Spinal cord (tissue), 10 donors: ENCODE results near the gene CCDC102B. TPM values are rescaled to one million over a fixed set of nuclear protein-coding genes. Genes with fewer than 3 reads are reported as not detected.
A peak's percentile ranks its signal among the peaks of the same experiment; 100 is the strongest.

ENCODE experiments used
- DNase-seq, 6 donors: peaks; one replicate each; pipeline versions ENCODE4 v3.0.0 to v3.0.0-alpha.2; 2013 to 2015; ENCODE audit warnings: low spot score in 6 of 6, low read depth in 4 of 6
- H3K27ac ChIP-seq: one replicate; pipeline ENCODE4 v1.5.1; 2013; ENCODE audit warnings: low read depth, low read length, control low read depth
- H3K27me3 ChIP-seq: one replicate; pipeline ENCODE4 v1.6.1; 2013; ENCODE audit warnings: low read length; ENCODE audit not compliant: control insufficient read depth, insufficient read depth
- H3K36me3 ChIP-seq: one replicate; pipeline ENCODE4 v1.6.1; 2013; ENCODE audit warnings: low read length; ENCODE audit not compliant: control insufficient read depth, insufficient read depth
- H3K4me1 ChIP-seq: one replicate; pipeline ENCODE4 v1.6.1; 2013; ENCODE audit warnings: low read length; ENCODE audit not compliant: control insufficient read depth, insufficient read depth
- H3K4me3 ChIP-seq: one replicate; pipeline ENCODE4 v1.5.1; 2013; ENCODE audit warnings: low read depth, low read length, control low read depth
- H3K9me3 ChIP-seq: one replicate; pipeline ENCODE4 v1.6.1; 2013; ENCODE audit warnings: low read length; ENCODE audit not compliant: control insufficient read depth, insufficient read depth
- WGBS: methylation state at CpG from one replicate; pipeline ENCODE4 v1.1.5; 2013; ENCODE audit warnings: missing lambda C conversion rate; ENCODE audit not compliant: insufficient coverage; 5-methylcytosine and 5-hydroxymethylcytosine counted together
- polyA plus RNA-seq, 2 donors: library from polyadenylated mRNA; unstranded; fragments of 120-200 nt; gene quantifications; one replicate each; pipeline ENCODE4 v1.2.1, GENCODE V29; 2013; ENCODE audit not compliant: insufficient read length in 2 of 2
- total RNA-seq, 2 donors: library from RNA; depleted of rRNA in 1 of 2; stranded (reverse); fragments of 120-200 nt in 1 of 2; fragments of >200 nt in 1 of 2; gene quantifications; one replicate each; pipeline versions ENCODE4 v1.2.3 to v1.2.4, GENCODE V29; 2013 to 2014
- donor health status: healthy.

CCDC102B gene
- total and polyA plus RNA-seq, 4 donors = 6.2 to 21.2 (median 15.3) TPM

- no peak for DNase-seq
- Histone ChIP-seq H3K4me3 (no peak overlapping the region), H3K36me3 (no peaks in the 10 kb centered on the region), H3K9me3 (no peaks in the 10 kb centered on the region), H3K4me1 (no peaks in the 10 kb centered on the region), H3K27ac (no peak overlapping the region), H3K27me3 (no peaks in the 10 kb centered on the region)
- 59% methylated on average over 2 of the region's 5 CpGs for WGBS
These were observed 210.7 kb downstream of the CCDC102B start for GRCh38 chr18:69008538-69008937.

- no peaks in the 10 kb centered on the region for H3K4me1 ChIP-seq
- H3K36me3 ChIP-seq = no peaks in the 10 kb centered on the region
- H3K27me3 ChIP-seq = no peaks in the 10 kb centered on the region
- 100% methylated on average over 2 of the region's 8 CpGs for WGBS
- DNase-seq = peak in 2 of 6 donors; percentile 15 to 75
- no peaks in the 10 kb centered on the region for H3K9me3 ChIP-seq
- no peak overlapping the region for H3K4me3 ChIP-seq
- no peak overlapping the region for H3K27ac ChIP-seq
These were observed 223.4 kb downstream of the CCDC102B start for GRCh38 chr18:69021211-69021805.

GRCh38 chr18:69022426-69022825 is 224.5 kb downstream of the CCDC102B start:
- Histone ChIP-seq H3K27me3 (no peaks in the 10 kb centered on the region), H3K36me3 (no peaks in the 10 kb centered on the region), H3K27ac (no peak overlapping the region), H3K4me1 (no peaks in the 10 kb centered on the region), H3K4me3 (no peak overlapping the region), H3K9me3 (no peaks in the 10 kb centered on the region)
- DNase-seq = peak in 1 of 6 donors; percentile 76
- no CpG with 5 or more reads among the region's 1 CpG for WGBS

GRCh38 chr18:69031571-69031970 is 233.7 kb downstream of the CCDC102B start:
- peak in 1 of 6 donors; percentile 22 for DNase-seq
- Histone ChIP-seq H3K36me3 (no peaks in the 10 kb centered on the region), H3K4me3 (no peak overlapping the region), H3K27ac (no peak overlapping the region), H3K4me1 (no peaks in the 10 kb centered on the region), H3K9me3 (no peaks in the 10 kb centered on the region), H3K27me3 (no peaks in the 10 kb centered on the region)
- no CpG with 5 or more reads among the region's 1 CpG for WGBS

GRCh38 chr18:69032009-69032408 is 234.1 kb downstream of the CCDC102B start:
- Histone ChIP-seq H3K9me3 (no peaks in the 10 kb centered on the region), H3K4me3 (no peak overlapping the region), H3K27ac (no peak overlapping the region), H3K4me1 (no peaks in the 10 kb centered on the region), H3K27me3 (no peaks in the 10 kb centered on the region), H3K36me3 (no peaks in the 10 kb centered on the region)
- peak in 1 of 6 donors; percentile 42 for DNase-seq

- peak in 2 of 6 donors; percentile 42 to 48 for DNase-seq
- Histone ChIP-seq H3K4me3 (no peak overlapping the region), H3K9me3 (no peaks in the 10 kb centered on the region), H3K36me3 (no peaks in the 10 kb centered on the region), H3K4me1 (no peaks in the 10 kb centered on the region), H3K27me3 (no peaks in the 10 kb centered on the region), H3K27ac (no peak overlapping the region)
- 100% methylated on average over 1 of the region's 1 CpG for WGBS
These were observed 237.9 kb downstream of the CCDC102B start for GRCh38 chr18:69035756-69036155.

GRCh38 chr18:69044215-69044614 is 246.3 kb downstream of the CCDC102B start:
- peak in 1 of 6 donors; percentile 46 for DNase-seq

GRCh38 chr18:69064063-69064462 is 266.2 kb downstream of the CCDC102B start:
- no CpG with 5 or more reads among the region's 4 CpGs for WGBS
- no peak overlapping the region for H3K27ac ChIP-seq
- no peak for DNase-seq
- H3K4me3 ChIP-seq = no peak overlapping the region
- H3K27me3 ChIP-seq = no peaks in the 10 kb centered on the region
- H3K9me3 ChIP-seq = no peaks in the 10 kb centered on the region
- no peaks in the 10 kb centered on the region for H3K4me1 ChIP-seq
- H3K36me3 ChIP-seq = no peaks in the 10 kb centered on the region

More at GRCh38 chr18:69044215-69044614, 246.3 kb downstream of the CCDC102B start:
- Histone ChIP-seq H3K4me3 (no peak overlapping the region), H3K27me3 (no peaks in the 10 kb centered on the region), H3K27ac (no peak overlapping the region), H3K4me1 (no peaks in the 10 kb centered on the region), H3K9me3 (no peaks in the 10 kb centered on the region), H3K36me3 (no peaks in the 10 kb centered on the region)
- whole genome bisulfite sequencing = no CpG with 5 or more reads among the region's 1 CpG

GRCh38 chr18:69067048-69067447 is 269.2 kb downstream of the CCDC102B start:
- no peak for DNase-seq
- Histone ChIP-seq H3K9me3 (no peaks in the 10 kb centered on the region), H3K36me3 (no peaks in the 10 kb centered on the region), H3K4me3 (no peak overlapping the region), H3K27me3 (no peaks in the 10 kb centered on the region), H3K4me1 (no peaks in the 10 kb centered on the region), H3K27ac (no peak overlapping the region)
- WGBS = no CpG with 5 or more reads among the region's 1 CpG

GRCh38 chr18:69071680-69072079 is 273.8 kb downstream of the CCDC102B start:
- H3K27ac ChIP-seq = no peak overlapping the region
- no peaks in the 10 kb centered on the region for H3K4me1 ChIP-seq
- no peaks in the 10 kb centered on the region for H3K9me3 ChIP-seq
- WGBS = 93% methylated on average over 3 of the region's 3 CpGs
- H3K27me3 ChIP-seq = no peaks in the 10 kb centered on the region
- no peak for DNase-seq
- no peak overlapping the region for H3K4me3 ChIP-seq
- H3K36me3 ChIP-seq = no peaks in the 10 kb centered on the region
